ENCODE data around the gene TAPBP.
"Not testable (repeated sequence)": the region's sequence is repeated elsewhere in the genome, so short reads cannot be mapped to it uniquely, and the experiment has no call there.

TAPBP gene

DNA sequence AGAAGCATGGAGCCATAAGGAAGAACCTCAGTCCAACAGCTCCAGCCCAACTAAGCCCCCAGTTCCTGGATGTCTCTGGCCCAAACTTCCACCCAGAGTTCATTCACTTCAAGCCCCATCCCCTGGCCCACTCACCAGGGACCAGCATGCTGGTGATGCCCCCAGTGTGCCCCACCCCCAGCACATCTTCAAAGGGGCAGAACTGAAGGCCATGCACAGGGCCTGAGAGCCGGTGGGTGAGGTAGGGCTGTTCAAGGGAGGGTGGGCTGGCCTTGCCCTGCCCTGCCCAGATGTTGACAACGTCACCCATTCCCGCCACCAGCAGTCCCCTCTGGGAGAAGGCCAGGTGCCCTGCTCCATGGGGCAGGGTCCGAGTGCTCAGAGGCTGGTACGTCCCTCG is 33.3 kb downstream of the TAPBP start:
- no peaks in the 10 kb centered on the region for H3K27me3 Mint-ChIP-seq
- peaks cover 24% of the 10 kb centered on the region for H3K4me1 Mint-ChIP-seq
- H3K9me3 Mint-ChIP-seq, result no peaks in the 10 kb centered on the region
- no peak for ATAC-seq (ENCODE audit: low read depth)
- peak overlapping the region; percentile 58 for H3K27ac Mint-ChIP-seq
- no peak for DNase-seq (ENCODE audit: low spot score in 2 of 2)
- H3K36me3 Mint-ChIP-seq, result peaks cover 2% of the 10 kb centered on the region
- no peak overlapping the region for H3K4me3 Mint-ChIP-seq

DNA sequence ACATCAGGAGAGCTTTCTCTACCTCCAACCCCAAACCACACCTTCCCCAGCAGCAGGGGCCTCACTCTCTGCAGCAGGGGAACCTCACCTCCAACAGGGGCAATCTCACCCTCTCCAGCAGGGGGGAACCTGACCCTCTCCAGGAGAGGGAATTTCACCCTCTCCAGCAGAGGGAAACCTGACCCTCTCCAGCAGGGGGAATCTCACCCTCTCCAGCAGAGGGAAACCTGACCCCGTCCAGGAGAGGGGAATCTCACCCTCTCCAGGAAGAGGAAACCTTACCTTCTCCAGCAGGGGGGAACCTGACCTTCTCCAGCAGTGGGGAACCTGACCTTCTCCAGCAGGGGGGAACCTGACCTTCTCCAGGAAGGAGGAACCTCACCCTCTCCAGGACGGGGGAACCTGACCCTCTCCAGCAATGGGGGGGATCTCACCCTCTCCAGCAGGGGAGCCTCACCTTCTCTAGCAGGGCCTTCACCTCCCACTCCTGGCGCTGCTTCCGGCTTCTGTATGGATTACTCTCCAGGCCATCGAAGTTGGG is 33.8 kb downstream of the TAPBP start:
- Mint-ChIP-seq H3K4me3 (no peak overlapping the region), H3K4me1 (peaks cover 24% of the 10 kb centered on the region), H3K9me3 (no peaks in the 10 kb centered on the region), H3K27ac (no peak overlapping the region), H3K36me3 (peaks cover 2% of the 10 kb centered on the region), H3K27me3 (no peaks in the 10 kb centered on the region)
- ATAC-seq (ENCODE audit: low read depth) (no peak), DNase-seq (ENCODE audit: low spot score in 2 of 2) (no peak)

DNA sequence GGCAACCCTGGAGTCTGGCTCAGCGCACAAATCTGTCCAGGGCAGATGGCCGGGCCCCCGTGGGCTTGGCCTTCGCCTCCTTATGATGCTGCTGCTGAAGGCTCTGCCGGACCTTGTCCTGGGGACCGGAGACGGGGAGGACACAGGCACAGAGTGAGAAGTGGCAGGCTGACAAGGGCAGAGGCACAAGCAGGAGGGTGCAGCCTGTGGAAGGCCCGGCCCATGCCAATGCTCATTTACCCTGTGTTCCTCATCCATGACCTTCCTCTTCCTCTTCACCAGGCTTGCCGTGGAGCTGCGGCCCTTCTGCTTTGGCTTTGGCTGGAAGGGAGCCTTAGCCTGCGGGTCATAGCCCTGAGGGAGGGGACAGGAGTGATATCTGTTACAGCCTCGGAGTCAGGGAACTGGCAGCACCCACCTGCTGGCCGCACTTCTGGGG is 34.6 kb downstream of the TAPBP start:
- peaks cover 9% of the 10 kb centered on the region for H3K36me3 Mint-ChIP-seq
- DNase-seq (ENCODE audit: low spot score in 2 of 2) (no peak), ATAC-seq (ENCODE audit: low read depth) (no peak)
- no peak overlapping the region for H3K4me3 Mint-ChIP-seq
- H3K27ac Mint-ChIP-seq, result no peak overlapping the region
- no peaks in the 10 kb centered on the region for H3K9me3 Mint-ChIP-seq
- H3K4me1 Mint-ChIP-seq, result peaks cover 31% of the 10 kb centered on the region
- no peaks in the 10 kb centered on the region for H3K27me3 Mint-ChIP-seq

DNA sequence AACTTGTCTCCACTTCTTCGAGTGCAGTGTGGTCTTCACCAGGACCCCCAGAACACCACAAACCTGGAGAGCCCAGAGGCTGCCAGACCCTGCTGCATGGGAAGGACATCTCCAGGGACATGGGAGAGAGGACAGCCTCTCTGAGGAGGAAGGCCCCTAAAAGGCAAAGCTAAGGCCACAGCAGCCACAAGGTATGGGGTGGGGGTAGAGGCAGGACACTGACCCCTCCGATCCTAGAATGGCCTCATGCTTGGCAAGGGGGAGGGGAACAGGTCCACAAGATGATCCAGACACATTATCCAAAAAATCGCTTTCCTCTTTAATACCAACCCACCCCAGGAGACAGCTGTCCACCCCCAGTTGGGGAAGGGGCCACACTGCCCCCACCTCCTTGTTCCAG is 35.1 kb downstream of the TAPBP start:
- Mint-ChIP-seq H3K36me3 (peaks cover 12% of the 10 kb centered on the region), H3K4me1 (peaks cover 34% of the 10 kb centered on the region), H3K27ac (no peak overlapping the region), H3K27me3 (no peaks in the 10 kb centered on the region), H3K4me3 (peak overlapping the region; percentile 93), H3K9me3 (no peaks in the 10 kb centered on the region)
- ATAC-seq (ENCODE audit: low read depth) (no peak), DNase-seq (ENCODE audit: low spot score in 2 of 2) (no peak)

DNA sequence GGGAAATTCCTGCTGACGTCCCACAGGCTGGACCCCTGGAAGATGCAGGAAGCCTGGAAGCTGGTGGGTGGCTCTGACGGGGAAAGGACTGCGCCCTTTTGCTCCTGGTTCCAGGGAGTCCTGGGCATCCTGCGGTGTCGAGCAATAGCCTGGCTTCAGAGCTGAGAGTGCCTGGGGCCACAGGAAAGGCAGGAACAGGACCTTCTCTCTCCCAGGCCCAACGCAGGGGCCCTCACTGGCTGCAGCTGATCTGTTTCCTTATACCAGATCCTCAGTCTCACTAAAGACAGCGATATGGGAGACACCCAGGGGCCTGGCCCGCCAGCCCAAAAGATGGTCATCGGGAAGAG is 35.5 kb downstream of the TAPBP start:
- DNase-seq (ENCODE audit: low spot score in 2 of 2), result no peak
- Mint-ChIP-seq H3K27ac (no peak overlapping the region), H3K36me3 (peaks cover 12% of the 10 kb centered on the region), H3K27me3 (no peaks in the 10 kb centered on the region), H3K9me3 (no peaks in the 10 kb centered on the region), H3K4me3 (peak overlapping the region; percentile 93), H3K4me1 (peaks cover 35% of the 10 kb centered on the region)
- no peak for ATAC-seq (ENCODE audit: low read depth)

DNA sequence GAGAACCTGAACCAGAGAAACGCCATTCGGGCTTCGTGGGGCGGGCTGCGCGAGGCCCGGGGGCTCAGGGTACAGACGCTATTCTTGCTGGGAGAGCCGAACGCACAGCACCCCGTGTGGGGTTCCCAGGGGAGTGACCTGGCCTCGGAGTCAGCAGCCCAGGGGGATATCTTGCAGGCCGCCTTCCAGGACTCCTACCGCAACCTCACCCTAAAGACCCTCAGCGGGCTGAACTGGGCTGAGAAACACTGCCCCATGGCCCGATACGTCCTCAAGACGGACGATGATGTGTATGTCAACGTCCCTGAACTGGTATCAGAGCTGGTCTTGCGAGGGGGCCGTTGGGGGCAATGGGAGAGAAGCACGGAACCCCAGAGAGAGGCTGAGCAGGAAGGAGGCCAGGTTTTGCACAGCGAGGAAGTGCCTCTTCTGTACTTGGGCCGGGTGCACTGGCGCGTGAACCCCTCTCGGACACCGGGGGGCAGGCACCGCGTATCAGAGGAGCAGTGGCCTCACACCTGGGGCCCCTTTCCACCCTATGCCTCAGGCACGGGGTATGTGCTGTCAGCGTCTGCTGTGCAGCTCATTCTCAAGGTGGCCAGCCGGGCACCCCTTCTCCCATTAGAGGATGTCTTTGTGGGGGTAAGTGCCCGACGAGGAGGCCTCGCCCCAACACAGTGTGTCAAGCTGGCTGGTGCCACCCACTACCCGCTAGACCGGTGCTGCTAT is 36.1 kb downstream of the TAPBP start:
- Mint-ChIP-seq H3K4me1 (peaks cover 40% of the 10 kb centered on the region), H3K36me3 (peaks cover 14% of the 10 kb centered on the region), H3K4me3 (peak overlapping the region; percentile 93), H3K27me3 (no peaks in the 10 kb centered on the region), H3K9me3 (no peaks in the 10 kb centered on the region), H3K27ac (peak overlapping the region; percentile 90)
- ATAC-seq (ENCODE audit: low read depth) (peak; percentile 25), DNase-seq (ENCODE audit: low spot score in 2 of 2) (peak in 1 of 2 donors; percentile 47)

DNA sequence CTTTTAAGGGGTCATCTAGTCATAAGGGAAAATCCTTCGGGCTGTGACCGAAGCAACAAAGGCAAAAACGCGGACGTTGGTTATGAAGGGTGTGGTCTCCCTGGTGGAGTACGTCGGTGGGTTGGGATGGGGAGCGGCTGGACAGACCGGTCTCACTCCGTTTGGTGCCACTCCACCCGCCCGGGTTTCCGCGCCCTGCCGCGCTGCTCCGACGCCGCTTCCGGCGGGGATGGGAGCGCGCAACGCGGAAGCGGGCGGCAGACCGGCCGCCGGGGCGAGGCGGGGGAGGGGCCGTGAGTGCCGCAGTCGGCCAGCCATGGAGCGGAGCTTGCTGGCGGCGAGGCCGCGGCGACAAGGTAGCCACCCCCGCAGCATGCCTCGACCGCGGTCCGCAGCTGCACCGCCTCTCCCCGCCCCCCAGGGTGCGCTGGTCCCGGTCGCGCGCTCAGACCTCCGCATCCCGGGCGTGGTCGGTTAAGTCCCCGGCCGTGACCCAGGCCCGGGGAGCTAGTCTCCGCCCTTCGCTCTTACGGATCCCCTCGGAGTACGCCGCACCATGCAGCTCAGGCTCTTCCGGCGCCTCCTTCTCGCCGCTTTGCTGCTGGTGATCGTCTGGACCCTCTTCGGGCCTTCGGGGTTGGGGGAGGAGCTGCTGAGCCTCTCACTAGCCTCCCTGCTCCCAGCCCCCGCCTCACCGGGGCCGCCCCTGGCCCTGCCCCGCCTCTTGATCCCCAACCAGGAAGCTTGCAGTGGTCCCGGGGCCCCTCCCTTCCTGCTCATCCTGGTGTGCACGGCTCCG is 36.8 kb downstream of the TAPBP start, which contains the start of gene B3GALT4:
B3GALT4 (plus strand) TSS at position 260 of the 799 bp plus-strand sequence; CDS start at position 557, 297 bp downstream.
- peak; percentile 70 to 79 for DNase-seq (ENCODE audit: low spot score in 2 of 2)
- Mint-ChIP-seq H3K9me3 (no peaks in the 10 kb centered on the region), H3K36me3 (peaks cover 13% of the 10 kb centered on the region), H3K4me3 (peak within 1 kb of the TSS; percentile 93), H3K27me3 (no peaks in the 10 kb centered on the region), H3K4me1 (peaks cover 46% of the 10 kb centered on the region), H3K27ac (peak within 1 kb of the TSS; percentile 90)
- ATAC-seq (ENCODE audit: low read depth), result peak; percentile 73

DNA sequence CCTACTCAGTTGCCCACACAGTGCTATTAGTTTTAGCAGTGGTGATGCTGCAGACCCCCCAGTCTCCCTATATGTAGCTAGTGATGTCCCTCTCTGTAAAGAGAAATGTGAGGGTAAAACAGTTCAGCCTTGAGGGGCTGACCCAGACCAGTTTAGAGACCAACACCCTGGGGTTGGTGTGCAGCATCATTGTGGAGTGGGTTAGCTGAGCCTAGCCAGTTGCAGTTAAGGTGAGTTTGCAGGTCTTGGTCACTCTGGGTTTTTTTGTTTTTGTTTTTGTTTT is 37.4 kb downstream of the TAPBP start:
- DNase-seq (ENCODE audit: low spot score in 2 of 2), result no peak
- H3K4me1 Mint-ChIP-seq, result peaks cover 46% of the 10 kb centered on the region
- H3K27me3 Mint-ChIP-seq, result no peaks in the 10 kb centered on the region

DNA sequence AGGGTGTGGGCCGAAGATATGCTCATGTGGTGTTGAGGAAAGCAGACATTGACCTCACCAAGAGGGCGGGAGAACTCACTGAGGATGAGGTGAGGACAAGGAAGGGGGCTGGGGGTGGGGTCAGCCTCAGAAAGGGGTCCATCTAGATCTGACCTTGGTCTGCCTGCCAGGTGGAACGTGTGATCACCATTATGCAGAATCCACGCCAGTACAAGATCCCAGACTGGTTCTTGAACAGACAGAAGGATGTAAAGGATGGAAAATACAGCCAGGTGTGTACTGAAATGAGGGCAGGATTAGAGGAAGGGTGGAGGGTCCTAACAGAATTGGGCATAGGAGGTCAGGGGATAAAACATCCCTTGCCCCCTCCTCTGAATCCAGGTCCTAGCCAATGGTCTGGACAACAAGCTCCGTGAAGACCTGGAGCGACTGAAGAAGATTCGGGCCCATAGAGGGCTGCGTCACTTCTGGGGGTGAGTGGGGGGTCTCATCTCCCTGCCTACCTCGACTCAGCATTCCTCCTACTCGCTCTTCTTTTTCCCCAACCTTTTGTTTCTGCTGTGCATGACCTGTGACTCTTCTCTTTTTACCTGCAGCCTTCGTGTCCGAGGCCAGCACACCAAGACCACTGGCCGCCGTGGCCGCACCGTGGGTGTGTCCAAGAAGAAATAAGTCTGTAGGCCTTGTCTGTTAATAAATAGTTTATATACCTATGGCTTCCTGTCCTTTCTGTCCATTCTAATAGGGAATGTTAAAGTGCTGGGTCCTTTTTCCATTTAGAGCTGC is 37.9 kb downstream of the TAPBP start:
- DNase-seq (ENCODE audit: low spot score in 2 of 2); ATAC-seq (ENCODE audit: low read depth); H3K27me3 Mint-ChIP-seq; H3K9me3 Mint-ChIP-seq: not testable (repeated sequence)
- peaks cover 42% of the 10 kb centered on the region for H3K4me1 Mint-ChIP-seq
- H3K36me3 Mint-ChIP-seq, result peaks cover 13% of the 10 kb centered on the region
- peak overlapping the region; percentile 88 for H3K4me3 Mint-ChIP-seq
- H3K27ac Mint-ChIP-seq, result peak overlapping the region; percentile 90

More for the DNA sequence above, 37.4 kb downstream of the TAPBP start:
- Mint-ChIP-seq H3K4me3 (peak overlapping the region; percentile 88), H3K9me3 (no peaks in the 10 kb centered on the region), H3K27ac (peak overlapping the region; percentile 90), H3K36me3 (peaks cover 13% of the 10 kb centered on the region)
- ATAC-seq (ENCODE audit: low read depth), result no peak

DNA sequence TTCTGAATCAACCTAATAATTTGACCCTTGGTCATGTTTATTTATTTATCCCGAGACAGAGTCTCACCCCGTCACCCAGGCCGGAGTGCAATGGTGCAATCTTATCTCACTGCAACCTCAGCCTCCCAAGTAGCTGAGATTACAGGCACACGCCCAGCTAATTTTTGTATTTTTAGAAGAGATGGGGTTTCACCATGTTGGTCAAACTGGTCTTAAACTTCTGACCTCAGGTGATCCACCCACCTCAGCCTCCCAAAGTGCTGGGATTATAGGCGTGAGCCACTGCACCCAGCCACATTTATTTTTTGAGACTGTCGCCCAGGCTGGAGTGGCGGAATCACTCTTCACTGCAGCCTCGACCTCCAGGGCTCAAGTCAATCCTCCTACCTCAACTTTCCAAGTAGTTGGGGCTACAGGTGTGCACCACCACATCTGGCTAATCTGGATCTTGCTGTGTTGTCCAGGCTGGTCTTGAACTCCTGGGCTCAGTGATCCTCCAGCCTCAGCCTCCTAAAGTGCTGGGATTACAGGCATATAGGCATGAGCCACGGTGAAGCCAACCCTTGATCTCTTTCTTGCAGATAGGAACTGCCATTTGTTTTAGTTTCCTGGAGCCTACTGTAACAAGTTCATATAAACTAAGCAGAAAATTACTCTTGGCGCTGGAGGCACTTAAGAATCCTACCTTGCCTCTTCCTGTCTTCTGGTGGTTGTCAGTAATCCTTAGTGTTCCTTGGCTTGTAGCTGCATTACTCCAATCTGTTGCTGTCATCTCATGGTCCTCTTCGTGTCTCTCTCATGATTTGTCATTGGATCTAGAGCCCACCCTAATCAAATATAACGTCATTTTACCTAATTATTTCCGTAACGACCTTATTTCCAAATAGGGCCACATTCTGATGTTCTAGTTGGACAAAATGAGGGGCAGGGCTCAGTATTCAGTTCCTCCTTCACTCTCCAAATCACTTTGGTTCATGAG is 39.7 kb downstream of the TAPBP start:
- Mint-ChIP-seq H3K36me3 (peaks cover 13% of the 10 kb centered on the region), H3K9me3 (no peaks in the 10 kb centered on the region), H3K4me1 (peaks cover 48% of the 10 kb centered on the region), H3K27ac (peak overlapping the region; percentile 97), H3K27me3 (no peaks in the 10 kb centered on the region), H3K4me3 (peak overlapping the region; percentile 98)
- ATAC-seq (ENCODE audit: low read depth) (no peak), DNase-seq (ENCODE audit: low spot score in 2 of 2) (no peak)

DNA sequence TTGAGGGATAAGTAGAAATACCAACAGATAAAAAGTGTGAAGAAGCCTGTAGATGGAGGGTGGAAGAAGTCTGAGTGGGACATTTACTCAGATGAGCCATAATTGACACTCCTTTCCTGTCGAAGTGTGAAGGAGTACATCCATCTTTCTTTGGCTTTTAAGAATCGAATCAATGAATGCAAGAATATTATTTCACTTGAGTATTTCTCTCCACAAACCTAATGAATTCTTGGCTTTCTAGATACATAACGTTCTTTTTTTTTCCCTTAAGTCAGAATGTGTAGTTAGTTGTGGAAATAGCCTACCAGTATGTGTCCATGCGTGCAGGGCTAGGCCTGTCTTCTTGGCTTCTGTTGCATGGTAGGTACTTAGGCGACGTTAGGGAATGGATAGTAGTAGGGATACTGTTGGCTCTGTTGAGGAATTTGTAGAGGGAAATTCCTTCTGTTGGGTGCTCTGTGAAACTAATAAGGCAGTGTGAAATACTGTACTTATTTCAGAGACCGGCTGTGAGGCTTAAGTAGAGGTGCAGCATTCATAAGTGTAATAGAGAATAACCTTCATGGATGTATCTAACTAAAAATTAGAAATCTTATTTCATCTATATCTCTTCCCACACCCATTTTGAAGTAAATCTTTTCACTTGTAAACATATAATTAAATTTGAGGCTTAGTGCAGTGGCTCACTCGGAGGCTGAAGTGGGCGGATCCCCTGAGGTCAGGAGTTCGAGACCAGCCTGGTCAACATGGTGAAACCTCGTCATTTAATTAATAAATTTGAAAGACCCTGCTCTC is 40.6 kb downstream of the TAPBP start:
- H3K4me3 Mint-ChIP-seq, result peak overlapping the region; percentile 98
- H3K27ac Mint-ChIP-seq, result peak overlapping the region; percentile 97
- H3K4me1 Mint-ChIP-seq, result peaks cover 44% of the 10 kb centered on the region
- H3K36me3 Mint-ChIP-seq, result peaks cover 16% of the 10 kb centered on the region
- no peak for DNase-seq (ENCODE audit: low spot score in 2 of 2)
- no peak for ATAC-seq (ENCODE audit: low read depth)
- H3K9me3 Mint-ChIP-seq, result no peaks in the 10 kb centered on the region
- no peaks in the 10 kb centered on the region for H3K27me3 Mint-ChIP-seq

DNA sequence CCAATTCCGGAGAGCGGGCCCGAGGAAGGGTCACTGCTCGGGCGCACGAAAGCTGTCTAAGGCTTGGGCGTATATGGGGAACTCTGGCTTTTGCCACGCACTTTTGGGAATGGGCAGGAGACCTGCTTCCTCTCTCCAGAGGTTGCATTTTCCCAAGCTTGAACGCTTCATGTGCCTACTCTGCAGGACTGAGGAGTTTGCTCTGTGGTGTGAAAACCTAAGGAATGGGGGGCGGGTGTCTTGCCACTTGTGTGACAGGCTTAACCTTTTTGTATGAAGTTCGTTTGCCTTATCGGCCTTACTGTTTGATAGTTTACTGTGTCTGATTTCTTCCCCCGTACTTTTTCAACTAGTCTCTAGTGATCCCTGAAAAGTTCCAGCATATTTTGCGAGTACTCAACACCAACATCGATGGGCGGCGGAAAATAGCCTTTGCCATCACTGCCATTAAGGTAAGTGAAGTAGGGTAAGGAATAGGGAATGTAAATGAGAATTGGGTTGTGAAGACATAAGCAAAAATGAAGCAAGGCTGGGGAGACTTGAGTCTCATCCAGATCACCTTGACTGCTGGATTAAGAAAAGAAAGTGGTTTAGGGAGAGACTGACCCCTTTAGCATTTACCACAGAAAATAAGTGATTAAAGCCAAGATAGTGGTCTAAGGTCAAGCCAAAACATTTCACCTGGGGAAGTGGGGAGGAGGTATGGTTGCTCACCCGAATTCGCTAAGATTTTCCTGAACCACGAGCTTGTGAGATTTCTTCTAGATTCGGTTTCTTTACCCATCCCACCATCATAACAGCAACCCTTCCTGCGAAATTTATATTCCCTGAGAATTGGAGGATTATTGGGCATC is 41.4 kb downstream of the TAPBP start:
- peak overlapping the region; percentile 97 for H3K27ac Mint-ChIP-seq
- ATAC-seq (ENCODE audit: low read depth) (peak; percentile 1), DNase-seq (ENCODE audit: low spot score in 2 of 2) (no peak)
- peaks cover 23% of the 10 kb centered on the region for H3K36me3 Mint-ChIP-seq
- H3K4me3 Mint-ChIP-seq, result peak overlapping the region; percentile 98
- H3K27me3 Mint-ChIP-seq, result no peaks in the 10 kb centered on the region
- H3K4me1 Mint-ChIP-seq, result peaks cover 38% of the 10 kb centered on the region
- no peaks in the 10 kb centered on the region for H3K9me3 Mint-ChIP-seq

Data from memory B cell (primary cell).